CD4-positive, alpha-beta memory T cell (primary cell): ENCODE results near the gene NR4A2. TPM values are rescaled to one million over a fixed set of nuclear protein-coding genes. Genes with fewer than 3 reads are reported as not detected.
A peak's percentile ranks its signal among the peaks of the same experiment; 100 is the strongest.

Experiments used
- CTCF ChIA-PET: fragments of 350-600 bp; sonication (Branson Sonifier 250); formaldehyde crosslinking; loops from one replicate; lab custom pipeline; 2021; ENCODE audit warnings: inconsistent platforms; ENCODE audit not compliant: partially characterized antibody; lab: Charles Lee
- POLR2A ChIA-PET: fragments of 350-600 bp; sonication (Branson Sonifier 250); formaldehyde crosslinking; loops from one replicate; lab custom pipeline; 2021; ENCODE audit not compliant: partially characterized antibody; lab: Charles Lee
- DNase-seq, 5 donors: peaks; one replicate each; pipeline versions ENCODE4 v3.0.0 to v3.0.0-alpha.2; 2020 to 2022; ENCODE audit warnings: mixed read lengths in 1 of 5
- H3K27ac ChIP-seq: one replicate; pipeline ENCODE4 v1.7.0; 2013; ENCODE audit warnings: low read depth, low read length
- H3K27me3 ChIP-seq: 2 replicates; pipeline ENCODE4 v1.7.0; 2013; ENCODE audit warnings: mild to moderate bottlenecking, low read length, moderate library complexity; ENCODE audit not compliant: insufficient read depth
- H3K36me3 ChIP-seq: 2 replicates; pipeline ENCODE4 v1.7.0; 2013; ENCODE audit warnings: mild to moderate bottlenecking, low read length, moderate library complexity; ENCODE audit not compliant: insufficient read depth
- H3K4me1 ChIP-seq: 2 replicates; pipeline ENCODE4 v1.7.0; 2013; ENCODE audit warnings: mild to moderate bottlenecking, low read length, moderate library complexity; ENCODE audit not compliant: insufficient read depth
- H3K4me3 ChIP-seq, 2 donors: one replicate each; pipeline ENCODE4 v1.7.0; 2013; ENCODE audit warnings: low read length in 2 of 2, mild to moderate bottlenecking in 1 of 2
- H3K9me3 ChIP-seq, 2 donors: one replicate each; pipeline ENCODE4 v1.7.0; 2013; ENCODE audit warnings: low read length in 2 of 2, control low read depth in 1 of 2; ENCODE audit not compliant: control insufficient read depth in 1 of 2
- H3K27ac Mint-ChIP-seq, 7 donors: one replicate each; pipeline ENCODE4 v1.8.0; 2020 to 2021; ENCODE audit warnings: mixed read lengths in 7 of 7, mild to moderate bottlenecking in 6 of 7, inconsistent platforms in 3 of 7, moderate library complexity in 3 of 7
- H3K27me3 Mint-ChIP-seq, 2 donors: one replicate each; pipeline ENCODE4 v1.8.0; 2020 to 2021; ENCODE audit warnings: mixed read lengths in 2 of 2
- H3K36me3 Mint-ChIP-seq, 2 donors: one replicate each; pipeline ENCODE4 v1.8.0; 2020 to 2021; ENCODE audit warnings: mixed read lengths in 2 of 2, inconsistent platforms in 1 of 2, mild to moderate bottlenecking in 1 of 2
- H3K4me1 Mint-ChIP-seq, 4 donors: one replicate each; pipeline ENCODE4 v1.8.0; 2020 to 2021; ENCODE audit warnings: mixed read lengths in 4 of 4, mild to moderate bottlenecking in 1 of 4
- H3K4me3 Mint-ChIP-seq, 8 donors: one replicate each; pipeline ENCODE4 v1.8.0; 2020 to 2021; ENCODE audit warnings: mixed read lengths in 8 of 8, mild to moderate bottlenecking in 7 of 8, moderate library complexity in 6 of 8, inconsistent platforms in 3 of 8
- H3K9me3 Mint-ChIP-seq, 8 donors: one replicate each; pipeline ENCODE4 v1.8.0; 2020 to 2021; ENCODE audit warnings: mixed read lengths in 8 of 8, mild to moderate bottlenecking in 5 of 8, inconsistent platforms in 3 of 8, moderate library complexity in 1 of 8
- intact Hi-C: fragments of 100-400 bp; cut with micrococcal nuclease; formaldehyde crosslinking; loops from one replicate; pipeline ENCODE4 v1.15.1; 2023
- polyA plus RNA-seq, 2 donors: library from polyadenylated mRNA; unstranded; fragments of 300-500 nt; fragmentation: Illumina TruSeq; gene quantifications; one replicate each; pipeline ENCODE4 v1.2.3, GENCODE V29; 2021
- total RNA-seq, 2 experiments: library from RNA; stranded (reverse); gene quantifications; one replicate each; pipeline ENCODE4 v1.2.3, GENCODE V29; 2021

The NR4A2 gene
- total and polyA plus RNA-seq, 4 experiments from 2014 or later: 2.1 to 18.3 (median 5.8) TPM

- peaks cover 11% of the 10 kb centered on the region for H3K4me1 ChIP-seq
- POLR2A ChIA-PET: interaction anchor here (6.7 to 8.9 kb wide), 2 partner anchors 15 to 72 kb away, joined by 87 to 136 read pairs; no protein-coding TSS in a partner anchor
- H3K9me3 ChIP-seq: no peaks in the 10 kb centered on the region
- Mint-ChIP-seq H3K4me1 (peaks cover 7 to 57% (median 17%) of the 10 kb centered on the region in 4 donors), H3K9me3 (peaks cover 0 to 9% (median 0%) of the 10 kb centered on the region in 8 donors), H3K27ac (peak overlapping the region in 6 of 7 donors; percentile 42 to 100 (median 68)), H3K27me3 (peaks cover 16 to 33% of the 10 kb centered on the region in 2 donors), H3K4me3 (peak overlapping the region in 4 of 8 donors; percentile 22 to 93 (median 43)), H3K36me3 (peaks cover 20 to 52% of the 10 kb centered on the region in 2 donors)
- no peaks in the 10 kb centered on the region for H3K27me3 ChIP-seq
- intact Hi-C loops: no loop called here
- CTCF ChIA-PET: interaction anchor here (1.1 kb wide), 1 partner anchor 12 kb away, joined by 4 read pairs; no protein-coding TSS in a partner anchor
- peak in 3 of 5 donors; percentile 20 to 40 (median 37) for DNase-seq
- H3K27ac ChIP-seq: no peak overlapping the region
- H3K36me3 ChIP-seq: no peaks in the 10 kb centered on the region
- no peak overlapping the region for H3K4me3 ChIP-seq
These were observed 3.2 kb downstream of the NR4A2 start for GRCh38 chr2:156329031-156329926.

- Histone ChIP-seq H3K27me3 (peaks cover 4% of the 10 kb centered on the region), H3K4me1 (peaks cover 11% of the 10 kb centered on the region), H3K27ac (no peak overlapping the region), H3K9me3 (no peaks in the 10 kb centered on the region), H3K4me3 (no peak overlapping the region), H3K36me3 (no peaks in the 10 kb centered on the region)
- peaks cover 0 to 9% (median 0%) of the 10 kb centered on the region in 8 donors for H3K9me3 Mint-ChIP-seq
- ChIA-PET POLR2A (interaction anchor here (8.9 kb wide), 1 partner anchor 16 kb away, joined by 136 read pairs; no protein-coding TSS in a partner anchor), CTCF (no interaction called here)
- H3K4me3 Mint-ChIP-seq: peak overlapping the region in 3 of 8 donors; percentile 14 to 68 (median 31)
- H3K36me3 Mint-ChIP-seq: peaks cover 20 to 41% of the 10 kb centered on the region in 2 donors
- peak in 3 of 5 donors; percentile 23 to 41 (median 28) for DNase-seq
- H3K4me1 Mint-ChIP-seq: peaks cover 5 to 56% (median 15%) of the 10 kb centered on the region in 4 donors
- H3K27ac Mint-ChIP-seq: peak overlapping the region in 5 of 7 donors; percentile 75 to 100 (median 81)
- peaks cover 25 to 42% of the 10 kb centered on the region in 2 donors for H3K27me3 Mint-ChIP-seq
- intact Hi-C loops: no loop called here
These were observed 4.5 kb downstream of the NR4A2 start for GRCh38 chr2:156327835-156328695.

GRCh38 chr2:156326526-156327095 is 5.9 kb downstream of the NR4A2 start:
- intact Hi-C loops: no loop called here
- H3K4me1 ChIP-seq: peaks cover 19% of the 10 kb centered on the region
- peak in 3 of 5 donors; percentile 9 to 23 (median 13) for DNase-seq
- Mint-ChIP-seq H3K4me1 (peaks cover 7 to 56% (median 18%) of the 10 kb centered on the region in 4 donors), H3K27ac (peak overlapping the region in 4 of 7 donors; percentile 9 to 100 (median 20)), H3K36me3 (peaks cover 20 to 30% of the 10 kb centered on the region in 2 donors), H3K9me3 (peaks cover 0 to 16% (median 0%) of the 10 kb centered on the region in 8 donors), H3K27me3 (peaks cover 39 to 46% of the 10 kb centered on the region in 2 donors), H3K4me3 (peak overlapping the region in 3 of 8 donors; percentile 26 to 68 (median 39))
- no peaks in the 10 kb centered on the region for H3K9me3 ChIP-seq
- CTCF ChIA-PET: no interaction called here
- H3K27me3 ChIP-seq: peaks cover 18% of the 10 kb centered on the region
- POLR2A ChIA-PET: no interaction called here
- H3K27ac ChIP-seq: no peak overlapping the region
- H3K36me3 ChIP-seq: no peaks in the 10 kb centered on the region
- no peak overlapping the region for H3K4me3 ChIP-seq

- H3K4me1 Mint-ChIP-seq: peaks cover 11 to 57% (median 21%) of the 10 kb centered on the region in 4 donors
- intact Hi-C loops: no loop called here
- DNase-seq: peak in 3 of 5 donors; percentile 8 to 28 (median 15)
- POLR2A ChIA-PET: no interaction called here
- peaks cover 25% of the 10 kb centered on the region for H3K27me3 ChIP-seq
- H3K27ac ChIP-seq: no peak overlapping the region
- H3K9me3 ChIP-seq: no peaks in the 10 kb centered on the region
- no peak overlapping the region for H3K4me3 ChIP-seq
- H3K36me3 ChIP-seq: no peaks in the 10 kb centered on the region
- H3K4me3 Mint-ChIP-seq: peak overlapping the region in 3 of 8 donors; percentile 26 to 43 (median 39)
- H3K36me3 Mint-ChIP-seq: peaks cover 20 to 28% of the 10 kb centered on the region in 2 donors
- peaks cover 22% of the 10 kb centered on the region for H3K4me1 ChIP-seq
- peak overlapping the region in 5 of 7 donors; percentile 14 to 100 (median 19) for H3K27ac Mint-ChIP-seq
- peaks cover 43 to 51% of the 10 kb centered on the region in 2 donors for H3K27me3 Mint-ChIP-seq
- CTCF ChIA-PET: interaction anchor here (1.5 kb wide), 1 partner anchor 9 kb away, joined by 5 read pairs; no protein-coding TSS in a partner anchor
- peaks cover 0 to 16% (median 0%) of the 10 kb centered on the region in 8 donors for H3K9me3 Mint-ChIP-seq
These were observed 6.6 kb downstream of the NR4A2 start for GRCh38 chr2:156325688-156326525.

GRCh38 chr2:156323754-156324153 is 8.8 kb downstream of the NR4A2 start:
- Histone ChIP-seq H3K27ac (no peak overlapping the region), H3K27me3 (peaks cover 36% of the 10 kb centered on the region), H3K4me1 (peaks cover 36% of the 10 kb centered on the region), H3K9me3 (no peaks in the 10 kb centered on the region), H3K4me3 (no peak overlapping the region), H3K36me3 (no peaks in the 10 kb centered on the region)
- Mint-ChIP-seq H3K9me3 (peaks cover 0 to 15% (median 0%) of the 10 kb centered on the region in 8 donors), H3K4me3 (peak overlapping the region in 2 of 8 donors; percentile 4 to 85), H3K27ac (peak overlapping the region in 3 of 7 donors; percentile 59 to 86 (median 61)), H3K4me1 (peaks cover 21 to 58% (median 31%) of the 10 kb centered on the region in 4 donors), H3K36me3 (peaks cover 16 to 20% of the 10 kb centered on the region in 2 donors), H3K27me3 (peaks cover 43 to 61% of the 10 kb centered on the region in 2 donors)
- POLR2A ChIA-PET: interaction anchor here (2.7 kb wide), 1 partner anchor 11 kb away, joined by 12 read pairs; no protein-coding TSS in a partner anchor
- intact Hi-C loops: no loop called here
- peak in 2 of 5 donors; percentile 7 to 16 for DNase-seq
- CTCF ChIA-PET: no interaction called here
